K562 (cell line): ENCODE measurements around the gene GALNT12. TPM values are rescaled to one million over a fixed set of nuclear protein-coding genes. Genes with fewer than 3 reads are reported as not detected.

Experiments
- FIP1L1 ChIP-seq: fragments of 200-400 bp; formaldehyde crosslinking; IDR thresholded peaks from 2 replicates; pipeline ENCODE4 v1.6.1; 2018; ENCODE audit warnings: mild to moderate bottlenecking, low read depth, low read length; ENCODE audit not compliant: poor library complexity, severe bottlenecking
- GABPB1 ChIP-seq: sonication (generic); formaldehyde crosslinking; IDR thresholded peaks from 2 replicates; pipeline ENCODE4 v1.8.0; 2022; ENCODE audit warnings: mild to moderate bottlenecking, missing genetic modification reagents
- NEUROD1 ChIP-seq: fragments of 150-350 bp; IDR thresholded peaks from 2 replicates; pipeline ENCODE4 v1.6.1; 2014; ENCODE audit warnings: borderline replicate concordance, low read length, low read depth; ENCODE audit not compliant: partially characterized antibody
- NFRKB ChIP-seq: fragments of 450-650 bp; IDR thresholded peaks from 2 replicates; pipeline ENCODE4 v1.6.1; 2016; ENCODE audit warnings: low read depth
- ZBTB40 ChIP-seq, 2 experiments: fragments of 450-650 bp in 1 of 2; sonication (generic) in 1 of 2; formaldehyde crosslinking in 1 of 2; IDR thresholded peaks; 2 replicates each; pipeline versions ENCODE4 v1.7.1 to v1.9.0; 2016 to 2022; ENCODE audit warnings: inconsistent platforms in 1 of 2, mild to moderate bottlenecking in 1 of 2, missing genetic modification reagents in 1 of 2
- ZFP30 ChIP-seq: fragments of 250-450 bp; sonication (Bioruptor Pico); IDR thresholded peaks from 2 replicates; pipeline ENCODE4 v1.8.0; 2022; ENCODE audit warnings: moderate library complexity, mild to moderate bottlenecking, inconsistent platforms, borderline replicate concordance
- polyA plus RNA-seq, 8 experiments: library from polyadenylated mRNA; depleted of rRNA in 4 of 8; stranded (reverse) in 5 of 8; unstranded in 3 of 8; fragments of >200 nt; fragmentation: Nextera tagmentation in 2 of 8; fragmentation: Illumina TruSeq in 1 of 8; extraction: Ambion mirVana in 2 of 8; extraction: Trizol in 1 of 8; gene quantifications; 2 replicates each; pipeline versions ENCODE4 v1.2.1 to v1.2.3, GENCODE V29; 2011 to 2014; ENCODE audit warnings: inconsistent platforms in 1 of 8, missing spikeins in 1 of 8
- total RNA-seq, 7 experiments: library from RNA; depleted of rRNA in 6 of 7; stranded (reverse); fragments of >200 nt in 6 of 7; fragmentation: Illumina TruSeq in 2 of 7; extraction: Trizol in 2 of 7; gene quantifications; 2 replicates each; pipeline versions ENCODE4 v1.2.1 to v1.2.3, GENCODE V29; 2011 to 2021; ENCODE audit warnings: low replicate concordance in 1 of 7
- TF ChIP-seq, protein P1 (sequence below): sonication (generic); formaldehyde crosslinking; IDR thresholded peaks from 2 replicates; pipeline ENCODE4 v1.8.1; 2023; ENCODE audit warnings: mild to moderate bottlenecking, missing genetic modification reagents, moderate library complexity
- TF ChIP-seq, protein P2 (sequence below), 2 experiments: fragments of 450-650 bp in 1 of 2; sonication (generic) in 1 of 2; formaldehyde crosslinking; conservative IDR thresholded peaks; 2 replicates each; pipeline versions ENCODE4 v1.4.0 to v1.8.1; 2020 to 2022; ENCODE audit warnings: mild to moderate bottlenecking in 1 of 2, missing genetic modification reagents in 1 of 2

GALNT12 gene
- total and polyA plus RNA-seq, 9 of the 15 experiments (the other 6 are each of a cell fraction or from before 2014, with no cell fraction given) = 29.7 to 82.9 (median 44.2) TPM

GRCh38 chr9:98796364-98797101 lies 10.9 kb upstream of the GALNT12 start, which contains the start of gene ANKS6 (continued):
- TF ChIP-seq ZBTB40 (IDR thresholded peaks at IDR 0.05) = 0 out of 2 replicates have a peak, but pooled peaks have one; percentile 31
- no peak for TF ChIP-seq ZBTB40 (CRISPR knock-in tag; IDR thresholded peaks at IDR 0.05)
- TF ChIP-seq GABPB1 (CRISPR knock-in tag) = no peak
- no peak for TF ChIP-seq NFRKB
- no peak for TF ChIP-seq FIP1L1
- TF ChIP-seq, protein P1, sequence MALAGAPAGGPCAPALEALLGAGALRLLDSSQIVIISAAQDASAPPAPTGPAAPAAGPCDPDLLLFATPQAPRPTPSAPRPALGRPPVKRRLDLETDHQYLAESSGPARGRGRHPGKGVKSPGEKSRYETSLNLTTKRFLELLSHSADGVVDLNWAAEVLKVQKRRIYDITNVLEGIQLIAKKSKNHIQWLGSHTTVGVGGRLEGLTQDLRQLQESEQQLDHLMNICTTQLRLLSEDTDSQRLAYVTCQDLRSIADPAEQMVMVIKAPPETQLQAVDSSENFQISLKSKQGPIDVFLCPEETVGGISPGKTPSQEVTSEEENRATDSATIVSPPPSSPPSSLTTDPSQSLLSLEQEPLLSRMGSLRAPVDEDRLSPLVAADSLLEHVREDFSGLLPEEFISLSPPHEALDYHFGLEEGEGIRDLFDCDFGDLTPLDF (CRISPR knock-in tag) = no peak
- TF ChIP-seq ZFP30 (CRISPR knock-in tag) = no peak
- TF ChIP-seq NEUROD1 = no peak
- TF ChIP-seq, protein P2, sequence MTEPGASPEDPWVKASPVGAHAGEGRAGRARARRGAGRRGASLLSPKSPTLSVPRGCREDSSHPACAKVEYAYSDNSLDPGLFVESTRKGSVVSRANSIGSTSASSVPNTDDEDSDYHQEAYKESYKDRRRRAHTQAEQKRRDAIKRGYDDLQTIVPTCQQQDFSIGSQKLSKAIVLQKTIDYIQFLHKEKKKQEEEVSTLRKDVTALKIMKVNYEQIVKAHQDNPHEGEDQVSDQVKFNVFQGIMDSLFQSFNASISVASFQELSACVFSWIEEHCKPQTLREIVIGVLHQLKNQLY (CRISPR knock-in tag; conservative IDR thresholded peaks at IDR 0.05) = no peak
